ENCODE results near the gene ADAMTS1.

The ADAMTS1 gene

GRCh38 chr21:26845066-26845758 is at the start of gene ADAMTS1:
Gene ADAMTS1, minus strand, starts transcription at chr21:26845409. Its CDS starts 455 bp downstream, at chr21:26844954.
- H3K4me3 ChIP-seq (ENCODE audit: low read depth, low read length): no peak within 1 kb of the TSS
- TF ChIP-seq CTCF (IDR thresholded peaks at IDR 0.05; ENCODE audit: borderline replicate concordance, insufficient read depth, low read depth, low read length): no peak

- no peak overlapping the region for H3K4me3 ChIP-seq (ENCODE audit: low read depth, low read length)
- TF ChIP-seq CTCF (IDR thresholded peaks at IDR 0.05; ENCODE audit: borderline replicate concordance, insufficient read depth, low read depth, low read length): no peak
Observed at GRCh38 chr21:26892151-26892550, 46.9 kb upstream of the ADAMTS1 start.

- no peak overlapping the region for H3K4me3 ChIP-seq (ENCODE audit: low read depth, low read length)
- no peak for TF ChIP-seq CTCF (IDR thresholded peaks at IDR 0.05; ENCODE audit: borderline replicate concordance, insufficient read depth, low read depth, low read length)
Observed at GRCh38 chr21:26888931-26889330, 43.7 kb upstream of the ADAMTS1 start.

GRCh38 chr21:26888256-26888655 is 43.0 kb upstream of the ADAMTS1 start:
- TF ChIP-seq CTCF (IDR thresholded peaks at IDR 0.05; ENCODE audit: borderline replicate concordance, insufficient read depth, low read depth, low read length): no peak
- H3K4me3 ChIP-seq (ENCODE audit: low read depth, low read length): no peak overlapping the region

- no peak for TF ChIP-seq CTCF (IDR thresholded peaks at IDR 0.05; ENCODE audit: borderline replicate concordance, insufficient read depth, low read depth, low read length)
Observed at GRCh38 chr21:26887251-26887650, 42.0 kb upstream of the ADAMTS1 start.

GRCh38 chr21:26884436-26884835 is 39.2 kb upstream of the ADAMTS1 start:
- TF ChIP-seq CTCF (IDR thresholded peaks at IDR 0.05; ENCODE audit: borderline replicate concordance, insufficient read depth, low read depth, low read length): no peak
- H3K4me3 ChIP-seq (ENCODE audit: low read depth, low read length): no peak overlapping the region

More at GRCh38 chr21:26887251-26887650, 42.0 kb upstream of the ADAMTS1 start:
- no peak overlapping the region for H3K4me3 ChIP-seq (ENCODE audit: low read depth, low read length)

GRCh38 chr21:26883768-26884167 is 38.6 kb upstream of the ADAMTS1 start:
- no peak for TF ChIP-seq CTCF (IDR thresholded peaks at IDR 0.05; ENCODE audit: borderline replicate concordance, insufficient read depth, low read depth, low read length)
- H3K4me3 ChIP-seq (ENCODE audit: low read depth, low read length): no peak overlapping the region

Data from GM12875 (cell line).